SK-N-MC (cell line): Measurements from ENCODE around the gene STK4.

Source experiments
- EZH2 ChIP-seq: fragments of 200-600 bp; sonication (generic); IDR thresholded peaks from one replicate; pipeline ENCODE4 v1.6.1; 2017; ENCODE audit warnings: antibody characterized with exemption
- FOXP2 ChIP-seq: optimal IDR thresholded peaks from 2 replicates; pipeline ENCODE3; 2011; ENCODE audit warnings: mild to moderate bottlenecking, moderate library complexity; ENCODE audit not compliant: insufficient read depth; ENCODE audit errors: extremely low read length, control extremely low read depth
- POLR2AphosphoS5 ChIP-seq: IDR thresholded peaks from 2 replicates; pipeline ENCODE4 v1.6.1; 2012; ENCODE audit warnings: mild to moderate bottlenecking, low read depth, low read length, borderline replicate concordance

DNA sequence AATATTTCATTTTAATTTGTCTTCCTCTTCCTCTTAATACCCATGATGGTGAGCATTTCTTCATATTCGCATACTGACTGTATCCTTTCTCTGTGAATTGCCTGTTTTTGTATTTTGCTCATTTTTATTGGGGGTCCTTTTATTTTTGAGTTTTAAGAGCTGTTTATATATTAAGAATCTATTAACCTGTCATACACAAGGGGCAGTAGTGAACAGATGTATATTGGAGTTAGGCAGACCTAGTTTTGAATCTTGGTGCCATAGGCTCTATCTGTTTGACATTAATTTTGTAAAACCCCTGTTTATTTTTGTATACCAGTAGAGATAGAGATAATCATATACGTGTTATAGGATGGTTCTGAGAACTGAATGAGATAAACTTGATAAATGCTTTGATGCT is 151.7 kb downstream of the STK4 start:
- TF ChIP-seq POLR2AphosphoS5: no peak
- TF ChIP-seq EZH2: no peak
- TF ChIP-seq FOXP2: no peak
